Retinal pigment epithelial cell (primary cell): ENCODE results near the gene CHKA.

Experiments used
- DNase-seq: peaks from one replicate; pipeline ENCODE4 v3.0.0-alpha.2; 2010; ENCODE audit warnings: low read depth
- H3K4me3 ChIP-seq: 2 replicates; pipeline ENCODE4 v1.5.1; 2011; ENCODE audit warnings: mild to moderate bottlenecking, low read length, control low read depth, moderate library complexity
- TF ChIP-seq, protein P1 (sequence below): conservative IDR thresholded peaks from 2 replicates; pipeline ENCODE4 v1.5.1; 2011; ENCODE audit warnings: low read depth, low read length, control low read depth, inconsistent platforms

Gene CHKA

DNA sequence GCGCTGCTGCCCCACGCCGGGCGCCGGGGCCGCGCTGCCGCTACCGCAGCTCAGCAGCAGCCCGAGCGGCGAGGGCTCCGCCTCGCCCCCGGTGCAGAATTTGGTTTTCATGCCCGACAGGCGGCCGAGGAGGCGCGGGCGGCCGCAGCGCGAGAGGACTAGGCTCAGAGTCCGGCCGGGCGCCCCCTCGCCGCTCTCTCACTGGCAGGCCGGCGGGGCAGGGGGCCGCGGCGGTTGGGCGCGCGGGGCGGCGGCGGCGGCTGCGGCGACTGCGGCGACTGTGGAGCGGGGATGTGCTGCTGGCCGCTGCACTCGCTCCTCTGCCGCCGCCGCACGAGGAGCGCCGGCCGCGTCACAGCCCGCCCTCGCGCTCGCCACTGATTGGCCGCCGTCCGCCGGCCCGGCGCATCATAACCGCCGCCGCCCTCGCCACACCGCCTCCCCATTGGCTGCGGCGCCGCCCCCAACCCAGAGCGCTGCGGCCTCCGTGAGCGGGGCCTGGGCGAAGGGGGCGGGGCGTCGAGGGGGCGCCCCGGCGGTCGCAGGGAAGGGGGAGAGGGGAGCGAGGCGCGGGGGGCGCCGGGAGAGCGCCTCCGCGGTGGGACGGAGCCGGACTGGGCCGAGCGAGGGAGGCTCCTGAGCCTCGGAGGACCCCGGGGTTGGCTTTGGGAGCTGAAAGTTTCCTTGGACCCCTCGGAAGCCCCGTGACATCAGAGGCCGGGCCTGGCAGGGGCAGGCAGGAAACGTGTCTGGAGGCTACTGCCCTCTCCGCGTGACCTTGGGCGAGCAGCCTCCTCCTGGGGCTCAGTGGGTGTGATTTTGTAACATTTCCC, at the start of gene CHKA:
CHKA (minus strand) TSS at position 322 of the 833 bp plus-strand sequence; CDS start at position 111, 211 bp downstream.
- TF ChIP-seq, protein P1, sequence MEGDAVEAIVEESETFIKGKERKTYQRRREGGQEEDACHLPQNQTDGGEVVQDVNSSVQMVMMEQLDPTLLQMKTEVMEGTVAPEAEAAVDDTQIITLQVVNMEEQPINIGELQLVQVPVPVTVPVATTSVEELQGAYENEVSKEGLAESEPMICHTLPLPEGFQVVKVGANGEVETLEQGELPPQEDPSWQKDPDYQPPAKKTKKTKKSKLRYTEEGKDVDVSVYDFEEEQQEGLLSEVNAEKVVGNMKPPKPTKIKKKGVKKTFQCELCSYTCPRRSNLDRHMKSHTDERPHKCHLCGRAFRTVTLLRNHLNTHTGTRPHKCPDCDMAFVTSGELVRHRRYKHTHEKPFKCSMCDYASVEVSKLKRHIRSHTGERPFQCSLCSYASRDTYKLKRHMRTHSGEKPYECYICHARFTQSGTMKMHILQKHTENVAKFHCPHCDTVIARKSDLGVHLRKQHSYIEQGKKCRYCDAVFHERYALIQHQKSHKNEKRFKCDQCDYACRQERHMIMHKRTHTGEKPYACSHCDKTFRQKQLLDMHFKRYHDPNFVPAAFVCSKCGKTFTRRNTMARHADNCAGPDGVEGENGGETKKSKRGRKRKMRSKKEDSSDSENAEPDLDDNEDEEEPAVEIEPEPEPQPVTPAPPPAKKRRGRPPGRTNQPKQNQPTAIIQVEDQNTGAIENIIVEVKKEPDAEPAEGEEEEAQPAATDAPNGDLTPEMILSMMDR = no peak
- H3K4me3 ChIP-seq = peak within 1 kb of the TSS; percentile 91
- DNase-seq = no peak

DNA sequence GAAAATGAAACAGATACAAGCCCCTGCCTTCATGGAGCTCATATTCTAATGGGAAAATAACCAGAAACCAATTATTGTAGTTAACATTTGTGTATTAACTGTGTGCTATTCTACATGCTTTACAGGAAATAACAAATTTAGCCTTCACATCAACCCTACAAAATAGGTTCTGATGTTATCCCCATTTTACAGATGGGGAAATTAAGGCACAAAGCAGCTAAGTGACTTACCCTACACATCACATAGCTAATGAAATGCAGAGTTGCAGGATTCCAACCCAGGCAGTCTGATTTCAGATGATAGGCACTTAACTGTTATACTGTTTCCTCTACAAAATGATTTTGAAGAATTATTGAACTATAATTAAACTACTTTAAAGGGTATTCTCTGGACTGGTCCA, 48.3 kb upstream of the CHKA start:
- TF ChIP-seq, protein P1 = no peak
- DNase-seq = no peak
- no peak overlapping the region for H3K4me3 ChIP-seq

DNA sequence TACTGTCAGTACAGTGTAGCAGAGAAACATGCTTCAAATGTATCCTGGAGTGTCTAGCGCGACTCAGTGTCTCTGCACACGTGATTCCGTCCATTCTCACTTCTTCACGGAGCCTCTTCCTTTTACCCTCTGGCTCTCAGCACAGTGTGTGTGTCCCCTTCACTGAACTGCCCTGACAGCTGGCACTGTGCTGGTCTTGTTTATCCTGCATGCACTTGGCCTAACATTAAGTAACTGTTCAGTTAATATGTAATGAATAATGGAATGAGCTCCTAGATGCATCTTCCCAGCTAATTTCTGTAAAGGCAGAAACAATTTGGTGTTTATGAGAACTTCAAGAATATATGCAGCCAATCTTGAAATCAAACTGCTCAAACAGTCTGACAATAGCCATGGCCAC, 47.5 kb upstream of the CHKA start:
- TF ChIP-seq, protein P1 = no peak
- no peak for DNase-seq

DNA sequence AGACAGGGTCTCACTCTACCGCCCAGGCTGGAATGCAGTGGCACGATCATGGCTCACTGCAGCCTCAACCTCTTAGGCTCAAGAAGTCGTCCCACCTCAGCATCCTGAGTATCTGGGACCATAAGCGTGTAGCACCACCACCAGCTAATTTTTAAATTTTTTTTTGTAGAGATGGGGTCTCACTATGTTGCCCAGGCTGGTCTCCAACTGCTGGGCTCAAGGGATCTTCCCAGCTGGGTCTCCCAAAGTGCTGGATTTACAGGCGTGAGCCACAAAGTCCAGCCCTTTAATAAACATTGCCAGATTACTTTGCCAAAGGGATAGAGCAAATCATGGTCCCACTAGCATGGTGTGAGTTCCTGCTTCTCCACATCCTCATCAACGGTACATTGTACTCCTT, 46.3 kb upstream of the CHKA start:
- no peak for DNase-seq
- no peak overlapping the region for H3K4me3 ChIP-seq
- TF ChIP-seq, protein P1 = no peak

More for the DNA sequence above, 47.5 kb upstream of the CHKA start:
- H3K4me3 ChIP-seq = no peak overlapping the region

DNA sequence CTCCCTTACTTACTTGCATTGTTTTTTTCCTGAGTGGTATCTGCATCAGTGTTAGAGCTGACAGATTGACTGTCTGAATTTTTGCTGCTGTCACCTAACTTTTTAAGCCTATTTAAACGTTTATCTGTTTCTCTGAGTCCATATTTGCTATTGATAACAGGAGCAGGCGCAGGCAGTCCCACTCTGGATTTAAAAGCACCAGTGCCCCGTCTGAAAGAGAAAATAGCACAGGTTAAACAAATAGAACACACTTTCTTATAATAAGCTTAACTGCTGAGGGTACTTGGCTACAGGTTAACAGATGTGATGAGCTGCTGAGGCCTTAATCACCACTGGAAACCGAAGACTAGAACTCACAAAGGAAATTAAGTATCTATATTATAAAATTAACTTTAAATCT, 45.8 kb upstream of the CHKA start:
- H3K4me3 ChIP-seq = no peak overlapping the region
- TF ChIP-seq, protein P1 = no peak
- DNase-seq = no peak

DNA sequence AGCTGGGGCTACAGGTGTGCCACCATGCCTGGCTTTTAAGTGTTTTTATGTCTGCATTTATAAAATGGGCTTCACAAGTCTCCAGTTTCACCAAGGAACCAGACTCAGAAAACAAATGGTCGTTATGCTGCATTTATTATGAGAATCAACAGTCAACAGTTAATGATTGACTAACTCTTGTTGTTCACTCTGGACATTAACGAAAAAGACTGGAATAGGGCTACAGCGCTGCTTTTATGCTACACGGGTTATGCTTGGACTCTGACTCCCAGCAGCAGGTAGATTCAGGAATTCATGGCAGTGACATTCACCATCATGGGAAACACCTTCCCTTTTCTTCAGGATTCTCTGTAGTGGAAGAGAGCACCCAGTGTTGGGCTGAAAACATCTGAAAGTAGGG, 44.4 kb upstream of the CHKA start:
- TF ChIP-seq, protein P1 = no peak

DNA sequence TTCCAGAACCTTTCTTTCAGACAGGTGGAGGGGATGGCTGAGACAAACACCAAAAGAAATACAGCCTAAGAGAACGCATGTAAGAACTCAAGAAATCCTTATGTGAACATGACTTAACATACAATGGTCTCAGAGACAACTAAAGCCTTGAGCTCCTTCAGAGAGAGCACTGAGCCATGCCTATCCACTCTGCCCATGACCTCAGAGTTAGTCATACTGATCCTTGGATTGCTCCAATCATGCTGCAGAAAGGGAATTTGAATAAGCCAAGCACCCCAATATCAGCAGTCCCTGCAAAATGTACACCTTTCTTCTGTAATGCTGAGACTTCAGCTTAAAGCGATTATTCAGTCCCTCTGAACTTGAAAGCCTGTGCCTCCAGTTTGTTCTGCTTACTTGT, 43.2 kb upstream of the CHKA start:
- DNase-seq = peak; percentile 7

More for the DNA sequence above, 44.4 kb upstream of the CHKA start:
- H3K4me3 ChIP-seq = no peak overlapping the region
- no peak for DNase-seq

More for the DNA sequence above, 43.2 kb upstream of the CHKA start:
- TF ChIP-seq, protein P1 = no peak
- no peak overlapping the region for H3K4me3 ChIP-seq
